ENCODE measurements around the gene MUC5B.

DNA sequence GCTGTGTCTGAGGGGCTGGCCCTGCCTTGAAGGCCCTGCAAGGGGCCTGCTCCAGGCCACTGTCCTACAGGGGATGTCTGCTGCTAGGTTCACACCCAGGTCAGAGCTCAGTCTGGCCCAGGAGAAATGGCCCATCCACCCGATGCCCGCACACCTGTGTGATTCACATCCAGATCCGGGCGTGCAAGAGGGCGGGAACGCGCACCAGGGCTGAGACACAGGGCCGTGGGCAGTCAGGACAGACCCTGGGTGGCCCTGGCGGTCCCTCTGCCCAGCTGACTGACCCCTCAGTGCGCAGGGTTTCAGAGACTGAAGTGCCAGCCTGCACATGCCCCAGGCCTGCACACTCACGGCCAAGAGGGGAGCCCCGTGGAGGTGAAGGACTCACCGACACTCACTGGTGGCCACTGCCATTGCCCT lies 79.2 kb downstream of the MUC5B start:
- TF ChIP-seq CTCF (IDR thresholded peaks at IDR 0.05) (no peak), POLR2A (IDR thresholded peaks at IDR 0.05) (no peak)
